Activated CD8-positive, alpha-beta memory T cell treated with anti-CD3 and anti-CD28 coated beads for 36 hours (primary cell): Measurements from ENCODE around the gene PAX5. TPM values are rescaled to one million over a fixed set of nuclear protein-coding genes. Genes with fewer than 3 reads are reported as not detected.

ENCODE experiments used
- CTCF ChIA-PET: fragments of 350-600 bp; sonication (Branson Sonifier 250); formaldehyde crosslinking; loops from one replicate; lab custom pipeline; 2021; ENCODE audit warnings: antibody characterized with exemption; lab: Charles Lee
- POLR2A ChIA-PET: fragments of 350-600 bp; sonication (Branson Sonifier 250); formaldehyde crosslinking; loops from one replicate; lab custom pipeline; 2021; ENCODE audit warnings: antibody characterized with exemption; lab: Charles Lee
- total RNA-seq, 2 experiments: library from RNA; stranded (reverse); gene quantifications; one replicate each; pipeline ENCODE4 v1.2.3, GENCODE V29; 2021

Gene PAX5
- total RNA-seq, 2 experiments from 2014 or later = 0.23 to 0.34 TPM

GRCh38 chr9:36839131-36839885 is 194.8 kb downstream of the PAX5 start:
- CTCF ChIA-PET = no interaction called here

GRCh38 chr9:36837431-36838405 is 196.3 kb downstream of the PAX5 start:
- ChIA-PET CTCF (no interaction called here), POLR2A (no interaction called here)

More at GRCh38 chr9:36839131-36839885, 194.8 kb downstream of the PAX5 start:
- POLR2A ChIA-PET = no interaction called here

- POLR2A ChIA-PET = no interaction called here
- CTCF ChIA-PET = no interaction called here
Measured at GRCh38 chr9:36836486-36836885, 197.6 kb downstream of the PAX5 start.

- ChIA-PET CTCF (no interaction called here), POLR2A (no interaction called here)
Measured at GRCh38 chr9:36835271-36835996, 198.6 kb downstream of the PAX5 start.

- ChIA-PET CTCF (no interaction called here), POLR2A (no interaction called here)
Measured at GRCh38 chr9:36834736-36835135, 199.3 kb downstream of the PAX5 start.

GRCh38 chr9:36833954-36834353 is 200.1 kb downstream of the PAX5 start:
- ChIA-PET CTCF (no interaction called here), POLR2A (no interaction called here)

- CTCF ChIA-PET = interaction anchor here (0.6 kb wide), 1 partner anchor 725 kb away, joined by 4 read pairs; no protein-coding TSS in a partner anchor
- POLR2A ChIA-PET = no interaction called here
Measured at GRCh38 chr9:36832164-36832795, 201.8 kb downstream of the PAX5 start.

GRCh38 chr9:36831381-36832161 is 202.5 kb downstream of the PAX5 start:
- CTCF ChIA-PET = interaction anchor here (0.6 kb wide), 1 partner anchor 724 kb away, joined by 4 read pairs; no protein-coding TSS in a partner anchor
- POLR2A ChIA-PET = no interaction called here

GRCh38 chr9:36828611-36829013 is 205.5 kb downstream of the PAX5 start:
- POLR2A ChIA-PET = no interaction called here
- CTCF ChIA-PET = no interaction called here

GRCh38 chr9:36827593-36827992 is 206.5 kb downstream of the PAX5 start:
- POLR2A ChIA-PET = no interaction called here
- CTCF ChIA-PET = no interaction called here

- CTCF ChIA-PET = no interaction called here
- POLR2A ChIA-PET = no interaction called here
Measured at GRCh38 chr9:36826581-36826980, 207.5 kb downstream of the PAX5 start.

- CTCF ChIA-PET = no interaction called here
- POLR2A ChIA-PET = no interaction called here
Measured at GRCh38 chr9:36825179-36825578, 208.9 kb downstream of the PAX5 start.

GRCh38 chr9:36823934-36824333 is 210.1 kb downstream of the PAX5 start:
- ChIA-PET CTCF (no interaction called here), POLR2A (no interaction called here)

GRCh38 chr9:36823466-36823865 is 210.6 kb downstream of the PAX5 start:
- ChIA-PET CTCF (no interaction called here), POLR2A (no interaction called here)

GRCh38 chr9:36822201-36822600 is 211.9 kb downstream of the PAX5 start:
- CTCF ChIA-PET = no interaction called here
- POLR2A ChIA-PET = no interaction called here

- POLR2A ChIA-PET = no interaction called here
- CTCF ChIA-PET = no interaction called here
Measured at GRCh38 chr9:36820392-36820861, 213.6 kb downstream of the PAX5 start.

- POLR2A ChIA-PET = no interaction called here
- CTCF ChIA-PET = no interaction called here
Measured at GRCh38 chr9:36818965-36819870, 214.8 kb downstream of the PAX5 start.
